ENCODE measurements around the gene CENPL.

The CENPL gene

GRCh38 chr1:173753830-173754229 lies 70.9 kb downstream of the CENPL start:
- no peak for DNase-seq
